BE2C (cell line): ENCODE results near the gene RAD1.

Source experiments
- DNase-seq: peaks from one replicate; pipeline ENCODE4 v3.0.0-alpha.2; 2020
- H3K27me3 ChIP-seq: fragments of 250-450 bp; sonication (Bioruptor Pico); 2 replicates; pipeline ENCODE4 v1.5.1; 2020; ENCODE audit warnings: mild to moderate bottlenecking
- H3K36me3 ChIP-seq: fragments of 250-450 bp; sonication (Bioruptor Pico); 2 replicates; pipeline ENCODE4 v1.5.1; 2020; ENCODE audit warnings: mild to moderate bottlenecking
- H3K4me1 ChIP-seq: fragments of 250-450 bp; sonication (Bioruptor Pico); 2 replicates; pipeline ENCODE4 v1.5.1; 2020
- H3K4me3 ChIP-seq: 2 replicates; pipeline ENCODE4 v1.5.1; 2011; ENCODE audit warnings: low read depth, low read length
- H3K9me3 ChIP-seq: fragments of 250-450 bp; sonication (Bioruptor Pico); 2 replicates; pipeline ENCODE4 v1.5.1; 2020
- CTCF ChIP-seq: IDR thresholded peaks from 2 replicates; pipeline ENCODE4 v1.5.1; 2012; ENCODE audit warnings: mild to moderate bottlenecking, low read depth, low read length

The RAD1 gene

GRCh38 chr5:34858790-34859189 lies 56.5 kb downstream of the RAD1 start:
- Histone ChIP-seq H3K9me3 (no peaks in the 10 kb centered on the region), H3K4me3 (no peak overlapping the region), H3K27me3 (peaks cover 17% of the 10 kb centered on the region), H3K4me1 (no peaks in the 10 kb centered on the region), H3K36me3 (no peaks in the 10 kb centered on the region)
- no peak for TF ChIP-seq CTCF
- no peak for DNase-seq

GRCh38 chr5:34857894-34858293 lies 57.4 kb downstream of the RAD1 start:
- Histone ChIP-seq H3K4me1 (no peaks in the 10 kb centered on the region), H3K36me3 (no peaks in the 10 kb centered on the region), H3K9me3 (no peaks in the 10 kb centered on the region), H3K4me3 (no peak overlapping the region), H3K27me3 (peaks cover 17% of the 10 kb centered on the region)
- no peak for TF ChIP-seq CTCF
- DNase-seq, result no peak

- Histone ChIP-seq H3K27me3 (peaks cover 17% of the 10 kb centered on the region), H3K4me3 (no peak overlapping the region), H3K9me3 (no peaks in the 10 kb centered on the region), H3K36me3 (no peaks in the 10 kb centered on the region), H3K4me1 (no peaks in the 10 kb centered on the region)
- no peak for TF ChIP-seq CTCF
- no peak for DNase-seq
These were observed 58.1 kb downstream of the RAD1 start for GRCh38 chr5:34857161-34857560.
